PC-3 (cell line): ENCODE measurements around the gene RERE.

ENCODE experiments used
- CTCF ChIP-seq: fragments of 300-600 bp; sonication (generic); conservative IDR thresholded peaks from 2 replicates; pipeline ENCODE4 v1.5.1; 2017; ENCODE audit warnings: antibody characterized with exemption, low read depth, mild to moderate bottlenecking, low read length
- EZH2 ChIP-seq: fragments of 300-600 bp; sonication (generic); IDR thresholded peaks from one replicate; pipeline ENCODE4 v1.6.1; 2017; ENCODE audit warnings: antibody characterized with exemption, mild to moderate bottlenecking, low read length; ENCODE audit not compliant: unreplicated experiment

DNA sequence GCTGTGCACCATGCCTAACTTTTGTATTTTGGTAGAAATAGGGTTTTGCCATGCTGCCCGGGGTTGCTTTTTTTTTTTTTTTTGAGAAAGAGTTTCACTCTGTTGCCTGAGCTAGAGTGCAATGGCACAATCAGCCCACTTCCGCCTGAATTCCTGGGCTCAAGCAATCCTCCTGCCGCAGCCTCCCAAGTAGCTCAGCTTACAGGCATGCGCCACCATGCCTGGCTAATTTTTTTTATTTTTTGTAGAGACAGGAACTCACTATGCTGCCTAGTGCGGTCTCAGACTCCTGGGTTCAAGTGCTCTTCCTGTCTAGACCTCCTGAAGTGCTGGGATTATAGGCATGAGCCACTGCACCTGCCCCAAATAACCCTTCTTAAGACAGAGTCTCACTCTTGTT is 346.0 kb downstream of the RERE start:
- TF ChIP-seq CTCF: no peak
- no peak for TF ChIP-seq EZH2
